ENCODE data around the gene MYBPC2.

GRCh38 chr19:50506700-50507099, 74.0 kb downstream of the MYBPC2 start:
- TF ChIP-seq CTCF (IDR thresholded peaks at IDR 0.05; ENCODE audit: low read length) (no peak), EZH2 (IDR thresholded peaks at IDR 0.05; ENCODE audit: borderline replicate concordance, low read length) (no peak)

All from OCI-LY1 (cell line).